Thymus (tissue), 11 donors: ENCODE results near the gene SSH2. TPM values are rescaled to one million over a fixed set of nuclear protein-coding genes. Genes with fewer than 3 reads are reported as not detected.

Experiments used
- DNase-seq, 9 donors: peaks; one replicate each; pipeline ENCODE4 v3.0.0-alpha.2; 2013; ENCODE audit warnings: low spot score in 9 of 9, low read depth in 6 of 9, missing footprints in 1 of 9
- H3K27ac ChIP-seq, 2 donors: one replicate each; pipeline ENCODE4 v1.5.1; 2013; ENCODE audit warnings: control low read depth in 1 of 2, low read depth in 1 of 2, low read length in 1 of 2, mild to moderate bottlenecking in 1 of 2, moderate library complexity in 1 of 2
- H3K27me3 ChIP-seq, 2 donors: one replicate each; pipeline ENCODE4 v1.5.1; 2013; ENCODE audit warnings: low read length in 1 of 2; ENCODE audit not compliant: control insufficient read depth in 2 of 2, insufficient read depth in 1 of 2
- H3K36me3 ChIP-seq, 2 donors: one replicate each; pipeline ENCODE4 v1.5.1; 2013; ENCODE audit warnings: low read length in 1 of 2, mild to moderate bottlenecking in 1 of 2, moderate library complexity in 1 of 2; ENCODE audit not compliant: control insufficient read depth in 2 of 2, insufficient read depth in 2 of 2
- H3K4me1 ChIP-seq, 2 donors: one replicate each; pipeline ENCODE4 v1.5.1; 2013; ENCODE audit warnings: low read length in 2 of 2; ENCODE audit not compliant: control insufficient read depth in 2 of 2, insufficient read depth in 2 of 2
- H3K4me3 ChIP-seq, 2 donors: one replicate each; pipeline ENCODE4 v1.5.1; 2013; ENCODE audit warnings: low read length in 2 of 2, control low read depth in 1 of 2, mild to moderate bottlenecking in 1 of 2
- H3K9me3 ChIP-seq, 2 donors: one replicate each; pipeline ENCODE4 v1.5.1; 2013; ENCODE audit warnings: low read length in 1 of 2, mild to moderate bottlenecking in 1 of 2; ENCODE audit not compliant: control insufficient read depth in 2 of 2, insufficient read depth in 1 of 2
- WGBS: extraction: QIAGEN DNeasy Blood & Tissue Kit; methylation state at CpG from one replicate; pipeline ENCODE4 v1.1.7; 2013; 5-methylcytosine and 5-hydroxymethylcytosine counted together
- polyA plus RNA-seq: library from polyadenylated mRNA; stranded (reverse); fragments of 200-250 nt; gene quantifications from one replicate; pipeline ENCODE4 v1.2.3, GENCODE V29; 2013
- total RNA-seq: library from RNA; stranded (reverse); fragments of 120-200 nt; gene quantifications from one replicate; pipeline ENCODE4 v1.2.4, GENCODE V29; 2013
- donor health status: healthy.

SSH2 gene
- total and polyA plus RNA-seq, 2 donors: 25.4 to 28.5 TPM

DNA sequence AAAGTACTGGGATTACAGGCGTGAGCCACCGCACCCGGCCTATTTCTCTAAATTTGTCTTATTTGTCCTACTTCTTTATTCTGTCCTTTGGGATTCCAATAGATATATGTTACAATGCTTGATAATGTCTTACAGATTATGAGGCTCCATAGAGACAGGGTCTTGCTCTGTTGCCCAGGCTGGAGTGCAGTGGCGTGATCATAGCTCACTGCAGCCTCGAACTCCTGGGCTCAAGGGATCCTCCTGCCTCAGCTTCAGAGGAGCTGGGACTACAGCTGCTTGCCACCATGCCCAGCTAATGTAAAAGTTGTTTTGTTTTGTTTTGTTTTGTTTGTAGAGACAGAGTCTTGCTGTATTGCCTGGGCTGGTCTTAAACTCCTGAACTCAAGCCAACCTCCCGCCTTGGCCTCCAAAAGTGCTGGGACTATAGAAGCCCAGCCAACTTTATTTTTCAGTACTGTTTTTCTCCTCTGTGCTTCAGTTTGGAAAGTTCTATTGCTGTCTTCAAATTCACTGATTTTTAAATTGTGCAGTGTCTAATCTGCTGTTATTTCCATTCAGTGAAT lies 326.8 kb downstream of the SSH2 start:
- H3K27me3 ChIP-seq: peaks cover 0 to 2% of the 10 kb centered on the region in 2 donors
- no peaks in the 10 kb centered on the region for H3K9me3 ChIP-seq
- H3K27ac ChIP-seq: no peak overlapping the region
- no peak for DNase-seq
- H3K4me1 ChIP-seq: no peaks in the 10 kb centered on the region
- H3K4me3 ChIP-seq: no peak overlapping the region
- 99% methylated on average over 6 of the region's 6 CpGs for WGBS
- no peaks in the 10 kb centered on the region for H3K36me3 ChIP-seq

DNA sequence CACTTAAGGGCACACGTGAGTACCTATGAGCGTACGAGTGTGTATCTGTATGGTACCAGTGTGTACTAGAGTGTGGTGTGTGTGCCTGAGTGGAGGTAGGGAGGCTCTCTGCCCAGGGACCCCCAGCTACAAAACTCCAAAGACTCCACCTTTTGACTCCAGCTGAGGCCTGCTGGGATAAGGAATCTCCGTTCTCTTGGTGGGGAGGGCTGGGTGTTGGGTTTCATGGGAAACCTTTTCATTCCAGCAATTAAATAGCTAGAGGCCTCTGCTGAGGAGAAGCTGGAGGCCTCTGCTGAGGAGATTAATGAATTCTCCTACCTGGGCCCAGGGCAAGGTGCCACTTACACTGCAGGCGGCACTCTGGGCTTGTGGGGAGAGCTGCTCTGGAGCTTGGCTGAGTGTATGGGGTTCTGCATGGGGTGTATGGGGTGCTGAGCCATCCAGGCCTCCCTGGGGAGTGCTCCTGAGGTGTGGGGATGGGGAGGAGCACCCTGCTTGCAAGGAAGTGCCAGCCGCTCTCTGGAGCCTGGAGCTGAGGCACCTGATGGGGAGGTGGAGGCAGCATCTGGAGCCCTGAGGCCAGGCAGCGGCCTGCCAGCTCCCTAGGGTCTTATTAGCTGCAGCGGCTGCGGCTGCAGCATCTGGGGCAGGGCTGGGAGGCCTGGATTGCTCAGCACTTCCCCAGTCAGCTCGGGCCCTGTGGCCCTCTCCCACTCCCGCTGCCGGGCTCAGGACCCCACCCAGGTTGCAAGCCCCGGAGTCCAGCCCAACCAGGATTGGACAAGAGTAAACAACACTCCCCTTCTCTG lies 332.5 kb downstream of the SSH2 start:
- no peak for DNase-seq
- Histone ChIP-seq H3K9me3 (no peaks in the 10 kb centered on the region), H3K4me1 (peaks cover 10 to 15% of the 10 kb centered on the region in 2 donors), H3K27me3 (peaks cover 0 to 25% of the 10 kb centered on the region in 2 donors), H3K4me3 (no peak overlapping the region), H3K36me3 (no peaks in the 10 kb centered on the region), H3K27ac (no peak overlapping the region)
- 93% methylated on average over 13 of the region's 13 CpGs for WGBS

DNA sequence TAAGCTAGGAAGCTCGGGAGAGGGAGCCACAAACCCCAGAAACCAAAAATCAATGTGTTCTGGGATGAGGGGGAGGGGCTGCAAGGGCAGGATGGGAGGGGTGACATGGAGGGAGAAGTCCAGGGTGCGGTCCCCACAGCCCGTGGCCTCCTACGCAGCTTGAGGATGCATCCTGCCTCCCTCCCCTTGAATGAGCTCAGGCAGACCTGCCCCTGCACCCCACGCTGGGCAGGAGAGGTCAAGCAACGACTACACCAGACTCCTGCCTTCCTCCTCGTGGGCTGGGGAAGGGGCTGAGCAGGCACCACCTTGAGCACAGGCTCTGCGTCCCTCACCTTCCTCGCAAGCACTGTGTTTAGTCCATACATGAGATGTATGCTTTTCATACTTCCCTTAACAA lies 333.2 kb downstream of the SSH2 start:
- no peak overlapping the region for H3K27ac ChIP-seq
- WGBS: 92% methylated on average over 9 of the region's 9 CpGs
- no peak overlapping the region for H3K4me3 ChIP-seq
- H3K36me3 ChIP-seq: no peaks in the 10 kb centered on the region
- peaks cover 0 to 25% of the 10 kb centered on the region in 2 donors for H3K27me3 ChIP-seq
- no peak for DNase-seq
- peaks cover 0 to under 1% of the 10 kb centered on the region in 2 donors for H3K9me3 ChIP-seq
- peaks cover 17 to 23% of the 10 kb centered on the region in 2 donors for H3K4me1 ChIP-seq

DNA sequence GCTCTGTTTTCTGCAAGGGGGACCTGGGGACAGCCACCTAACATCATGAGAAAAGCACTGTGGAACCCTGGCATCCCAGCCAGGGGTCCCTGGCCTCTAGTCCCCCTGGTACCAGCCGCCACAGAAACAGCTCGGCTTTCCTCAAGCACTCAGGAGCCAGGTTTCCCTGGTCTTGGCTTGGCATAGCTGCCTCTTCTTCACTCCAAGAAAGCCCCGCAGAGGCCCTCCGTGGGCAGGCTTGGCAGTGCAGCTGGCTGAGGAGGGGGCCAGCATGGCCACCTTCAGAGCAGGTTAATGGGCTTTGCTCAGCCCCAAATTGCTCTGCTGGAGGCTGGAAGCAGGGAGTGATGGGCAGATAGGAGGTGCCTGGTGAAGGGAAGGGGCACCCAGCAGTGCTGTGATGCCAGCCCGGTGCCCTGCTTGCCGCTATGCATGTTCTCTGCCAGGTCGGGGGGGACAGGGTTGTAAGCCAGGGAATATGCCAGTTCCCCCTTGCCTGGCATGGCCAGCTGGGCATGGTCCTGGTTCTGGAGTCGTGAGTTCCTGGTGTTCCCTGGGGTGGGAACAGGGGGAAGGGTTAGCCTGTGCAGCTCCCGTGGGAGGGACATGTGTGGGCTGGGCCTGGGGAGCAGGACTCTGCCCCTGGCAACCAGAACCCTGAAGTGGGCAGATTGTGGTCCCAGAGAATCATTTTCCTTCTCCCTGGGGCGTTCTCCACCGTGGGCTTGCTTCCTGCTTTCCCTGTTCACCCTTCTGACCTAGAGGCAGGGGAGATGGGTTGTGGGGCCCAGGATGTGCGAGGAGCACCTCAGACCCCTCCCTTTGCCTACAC lies 333.9 kb downstream of the SSH2 start:
- H3K27ac ChIP-seq: no peak overlapping the region
- no peak for DNase-seq
- peaks cover 23 to 29% of the 10 kb centered on the region in 2 donors for H3K4me1 ChIP-seq
- no peaks in the 10 kb centered on the region for H3K36me3 ChIP-seq
- peaks cover 0 to 25% of the 10 kb centered on the region in 2 donors for H3K27me3 ChIP-seq
- peaks cover 0 to 7% of the 10 kb centered on the region in 2 donors for H3K9me3 ChIP-seq
- WGBS: 96% methylated on average over 12 of the region's 12 CpGs
- H3K4me3 ChIP-seq: no peak overlapping the region

DNA sequence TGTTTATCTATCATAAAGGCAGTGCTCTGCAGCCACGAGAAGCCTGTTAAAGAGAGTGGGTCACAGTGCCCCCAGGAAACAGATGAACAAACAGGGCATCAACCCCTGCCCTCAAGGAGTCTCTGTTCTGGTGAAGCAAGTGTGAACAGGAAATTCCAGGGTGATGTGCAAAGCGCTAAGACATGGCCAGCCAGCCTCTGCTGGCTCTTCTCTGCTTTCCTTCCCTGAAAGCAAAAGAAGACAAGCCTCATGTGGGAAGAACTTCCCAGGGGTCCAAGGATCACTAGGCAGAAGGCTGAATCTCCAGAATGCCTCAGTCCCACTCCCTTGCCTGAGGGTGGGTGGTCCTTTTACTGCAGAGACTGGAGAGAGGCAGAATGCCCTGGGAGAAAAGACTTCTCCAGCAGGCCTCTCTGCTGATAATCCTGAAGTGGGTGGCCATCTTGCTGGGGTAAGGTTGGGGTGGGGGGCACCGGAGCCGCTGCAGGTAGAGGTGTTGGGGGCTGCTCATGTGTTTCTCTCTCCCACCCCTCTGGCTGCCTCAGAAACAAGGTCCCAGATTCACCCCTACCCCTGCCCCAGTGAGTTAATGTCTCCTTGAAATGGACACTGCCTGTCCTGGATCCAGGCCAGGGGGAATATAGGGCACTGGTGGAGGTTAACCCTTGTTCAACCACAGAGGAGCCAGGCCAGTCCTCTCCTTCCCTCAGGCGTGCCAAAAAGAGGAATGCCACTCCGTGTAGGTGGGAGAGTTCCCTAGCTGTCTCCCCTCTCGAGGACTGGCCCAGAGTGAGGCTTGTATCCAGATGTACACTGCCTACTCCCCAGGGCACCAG lies 334.7 kb downstream of the SSH2 start:
- H3K36me3 ChIP-seq: no peaks in the 10 kb centered on the region
- no peak for DNase-seq
- H3K9me3 ChIP-seq: peaks cover 0 to 8% of the 10 kb centered on the region in 2 donors
- no peak overlapping the region for H3K27ac ChIP-seq
- peaks cover 31 to 37% of the 10 kb centered on the region in 2 donors for H3K4me1 ChIP-seq
- H3K27me3 ChIP-seq: peaks cover 0 to 25% of the 10 kb centered on the region in 2 donors
- no peak overlapping the region for H3K4me3 ChIP-seq
- WGBS: 92% methylated on average over 7 of the region's 7 CpGs

DNA sequence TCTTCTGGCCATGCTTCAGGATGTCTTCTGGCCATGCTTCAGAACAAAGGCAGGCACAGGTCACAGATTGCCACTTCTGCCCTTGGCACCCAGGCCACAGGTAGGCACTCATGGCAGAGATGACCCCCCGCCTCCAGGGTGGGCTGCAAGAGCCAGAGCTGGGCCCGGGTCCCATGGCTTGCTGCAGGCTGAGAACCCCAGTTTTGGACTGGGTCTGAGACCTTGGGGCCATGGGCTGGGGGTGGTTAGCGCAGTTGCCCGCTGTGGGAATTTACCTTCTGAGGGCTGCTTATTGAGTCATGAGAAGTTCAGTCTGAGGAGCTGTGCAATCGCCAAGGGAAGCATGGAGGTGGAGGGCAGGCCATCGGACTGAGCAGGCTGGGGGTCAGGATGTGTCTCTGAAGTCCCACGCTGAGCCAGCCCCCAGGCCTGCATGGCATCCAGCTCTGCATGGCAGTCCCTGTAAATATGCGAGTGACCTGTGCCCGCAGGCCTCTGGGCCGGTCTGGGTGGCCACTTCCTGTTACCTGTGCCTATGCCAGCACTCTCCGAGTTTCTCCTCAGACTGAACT lies 335.4 kb downstream of the SSH2 start:
- Histone ChIP-seq H3K36me3 (no peaks in the 10 kb centered on the region), H3K27me3 (peaks cover 0 to 25% of the 10 kb centered on the region in 2 donors), H3K4me1 (peaks cover 37 to 44% of the 10 kb centered on the region in 2 donors), H3K4me3 (no peak overlapping the region), H3K27ac (no peak overlapping the region), H3K9me3 (peaks cover 0 to 8% of the 10 kb centered on the region in 2 donors)
- no peak for DNase-seq
- WGBS: 96% methylated on average over 11 of the region's 11 CpGs

DNA sequence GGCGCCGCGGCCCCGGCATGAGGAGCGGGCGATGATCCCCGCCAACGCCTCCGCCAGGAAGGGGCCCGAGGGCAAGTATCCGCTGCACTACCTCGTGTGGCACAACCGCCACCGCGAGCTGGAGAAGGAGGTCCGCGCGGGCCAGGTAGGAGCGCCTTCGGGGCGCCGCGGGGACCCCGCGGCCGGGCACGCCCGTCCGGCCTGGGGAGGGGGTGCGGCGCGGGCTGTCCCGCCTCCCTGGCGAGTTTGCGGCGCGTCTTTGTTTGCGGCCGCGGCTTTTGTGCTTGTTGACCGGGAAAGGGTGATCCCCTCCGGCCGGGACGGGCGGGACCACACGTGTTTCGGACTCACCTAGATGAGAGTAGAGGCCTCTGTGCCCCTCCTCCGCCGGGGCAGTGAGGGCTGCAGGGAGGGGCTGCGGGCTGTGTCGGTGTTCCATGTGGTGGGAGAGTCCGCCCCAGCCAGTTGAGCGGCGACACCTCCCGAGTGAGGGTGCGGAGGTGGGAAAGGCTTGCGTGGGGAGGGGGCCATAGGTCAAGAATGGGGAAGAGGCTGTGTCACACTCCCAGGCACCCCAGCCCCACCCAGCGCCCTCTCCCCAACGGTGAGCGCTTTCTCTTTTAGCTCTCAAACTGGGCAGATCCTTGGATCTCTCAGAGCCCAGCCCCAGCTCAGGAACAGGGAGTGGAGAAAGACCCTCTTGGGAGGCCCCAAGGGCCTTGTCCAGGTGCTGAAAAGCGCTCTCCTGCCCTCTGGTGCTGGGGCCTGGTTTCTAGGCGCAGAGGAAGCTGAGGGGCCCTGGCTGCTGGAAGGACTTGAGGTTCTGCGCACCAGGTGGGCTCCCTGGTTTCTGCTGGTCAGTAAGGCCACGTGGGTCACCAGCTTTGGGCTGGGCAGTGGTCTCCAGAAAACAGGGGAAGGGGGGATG lies 336.2 kb downstream of the SSH2 start:
- WGBS: 4% methylated on average over 63 of the region's 64 CpGs
- H3K9me3 ChIP-seq: peaks cover 0 to 8% of the 10 kb centered on the region in 2 donors
- H3K27ac ChIP-seq: peak overlapping the region in 1 of 2 donors; percentile 3
- DNase-seq: peak in 1 of 9 donors; percentile 51
- peaks cover 0 to 24% of the 10 kb centered on the region in 2 donors for H3K27me3 ChIP-seq
- H3K36me3 ChIP-seq: no peaks in the 10 kb centered on the region
- H3K4me1 ChIP-seq: peaks cover 37 to 44% of the 10 kb centered on the region in 2 donors
- peak overlapping the region; percentile 42 to 84 for H3K4me3 ChIP-seq
